Central memory CD4-positive, alpha-beta T cell (primary cell): ENCODE measurements around the gene CAPN12.

Experiments used
- DNase-seq: peaks from one replicate; pipeline ENCODE4 v3.0.0; 2022

The CAPN12 gene

DNA sequence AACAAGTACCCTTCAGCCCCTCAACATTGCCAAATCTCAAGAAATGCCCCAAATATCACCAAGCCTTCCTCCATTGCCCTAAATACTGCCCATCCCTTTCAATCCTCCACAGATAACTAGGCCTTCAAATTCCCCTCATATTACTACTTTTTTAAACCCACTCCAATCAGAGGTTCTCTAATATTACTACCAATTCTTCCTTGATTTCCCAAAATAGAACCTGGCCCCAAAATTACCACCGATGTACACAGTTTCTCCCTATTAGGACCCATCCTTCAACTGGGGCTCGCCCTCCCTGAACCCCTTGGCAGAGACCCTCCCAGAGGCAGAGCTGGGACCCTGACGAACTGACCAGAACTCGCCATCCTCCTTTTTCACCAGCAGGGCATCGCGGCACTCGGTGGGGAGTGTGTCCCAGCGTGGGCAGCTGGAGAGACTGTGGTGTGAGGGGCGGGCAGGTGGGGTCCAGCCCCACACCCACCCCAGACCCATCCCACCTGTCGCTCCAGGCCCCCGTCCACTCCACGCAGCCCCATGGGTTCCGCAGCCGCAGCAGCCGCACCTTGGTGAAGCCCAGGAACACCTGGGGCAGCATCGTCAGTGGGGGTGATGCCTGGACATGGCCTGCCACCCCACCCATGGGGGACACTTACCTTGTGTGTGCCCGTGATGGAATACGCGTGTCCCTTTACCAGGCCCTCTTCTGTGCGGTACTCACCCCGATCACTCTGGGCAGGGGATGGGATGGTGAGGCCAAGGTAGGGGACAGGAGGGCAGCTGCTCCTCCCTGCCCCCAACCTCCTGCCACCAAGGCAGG is 6.1 kb downstream of the CAPN12 start:
- no peak for DNase-seq

DNA sequence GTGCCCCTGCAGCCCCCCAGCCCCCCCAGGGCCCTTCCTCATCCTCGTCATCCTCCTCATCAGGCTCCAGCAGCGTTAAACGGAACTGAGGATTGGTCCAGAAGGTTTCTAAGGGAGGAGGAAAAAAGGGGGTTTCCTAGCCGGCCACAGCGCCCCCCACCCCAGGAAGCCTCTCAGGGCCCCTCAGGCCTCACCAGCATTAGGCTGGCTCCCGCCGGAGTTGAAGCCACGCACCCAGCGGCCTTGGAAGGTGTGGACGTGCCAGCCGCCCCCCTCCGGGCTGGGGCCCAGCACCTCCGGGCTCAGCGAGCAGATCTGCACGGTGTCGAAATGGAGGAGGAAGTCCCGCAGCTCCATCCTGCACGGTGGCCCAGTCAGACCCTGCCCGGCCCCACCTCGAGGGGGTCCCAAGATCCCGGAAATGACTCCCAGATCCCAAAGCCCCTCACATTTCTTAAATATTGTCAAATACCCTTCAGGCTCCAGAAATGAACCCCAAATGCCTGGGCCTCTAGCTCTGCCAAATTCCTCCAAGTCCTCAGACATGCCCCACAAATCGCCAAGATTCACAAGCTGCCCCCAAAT is 6.9 kb downstream of the CAPN12 start:
- no peak for DNase-seq

DNA sequence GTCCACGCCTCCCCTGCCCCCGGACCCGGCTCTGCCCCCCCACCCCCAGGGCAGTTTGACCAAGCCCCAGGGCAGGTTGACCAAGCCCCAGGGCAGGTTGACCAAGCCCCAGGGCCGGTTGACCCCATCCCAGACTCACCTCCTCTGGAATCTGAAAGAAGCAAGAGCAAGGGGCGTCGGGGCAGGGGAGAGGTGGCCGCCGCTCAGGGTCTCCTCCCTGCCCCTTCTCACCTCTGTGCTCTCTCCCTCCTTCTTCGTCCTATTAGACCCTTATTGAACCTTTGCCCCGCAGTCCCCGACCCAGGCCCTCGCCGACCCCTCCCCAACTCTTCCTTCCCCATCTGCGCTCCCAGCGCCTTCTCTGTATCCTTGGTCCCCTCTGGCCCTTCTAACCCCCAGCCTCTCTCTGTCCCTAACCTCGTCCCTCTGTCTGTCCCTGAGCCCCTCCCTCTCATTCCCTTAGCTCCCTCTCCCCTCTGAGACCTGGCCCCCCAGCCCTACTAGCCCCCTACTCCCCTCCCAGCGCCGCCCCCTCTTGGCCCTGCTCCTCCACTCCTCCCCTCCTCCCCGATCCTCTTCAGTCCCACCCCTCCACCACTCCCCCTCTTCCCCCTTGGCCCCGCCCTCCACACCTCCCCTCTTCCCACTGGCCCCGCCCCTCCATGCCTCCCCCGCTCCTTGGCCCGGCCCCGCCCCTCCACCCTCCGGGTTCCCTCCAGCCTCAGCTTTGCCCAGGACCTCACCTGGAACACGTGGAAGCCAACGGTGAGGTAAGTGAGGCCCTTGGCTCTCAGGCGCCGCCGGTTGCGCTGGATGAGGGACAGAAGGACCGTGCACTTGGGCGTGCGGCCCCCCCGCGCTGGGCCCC is 7.6 kb downstream of the CAPN12 start:
- DNase-seq: peak; percentile 38

DNA sequence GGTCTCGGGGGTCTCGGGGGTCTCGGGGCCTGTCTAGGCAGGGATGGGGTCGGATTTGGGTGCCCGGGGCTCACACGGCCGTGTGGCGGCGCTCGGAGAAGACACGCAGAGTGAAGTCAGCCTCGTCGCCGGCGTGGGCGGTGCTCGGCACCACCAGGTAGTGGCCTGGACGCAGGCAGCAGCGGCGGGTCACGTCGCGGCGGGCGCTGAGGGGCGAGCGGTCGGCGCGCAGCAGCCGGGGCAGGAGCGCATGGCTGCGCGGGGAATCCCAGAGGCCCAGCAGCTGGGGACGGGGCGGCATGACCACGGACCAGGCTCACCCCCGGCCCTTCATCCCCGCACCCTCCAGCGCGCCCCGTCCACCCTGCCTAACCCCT is 8.2 kb downstream of the CAPN12 start:
- DNase-seq: peak; percentile 57

DNA sequence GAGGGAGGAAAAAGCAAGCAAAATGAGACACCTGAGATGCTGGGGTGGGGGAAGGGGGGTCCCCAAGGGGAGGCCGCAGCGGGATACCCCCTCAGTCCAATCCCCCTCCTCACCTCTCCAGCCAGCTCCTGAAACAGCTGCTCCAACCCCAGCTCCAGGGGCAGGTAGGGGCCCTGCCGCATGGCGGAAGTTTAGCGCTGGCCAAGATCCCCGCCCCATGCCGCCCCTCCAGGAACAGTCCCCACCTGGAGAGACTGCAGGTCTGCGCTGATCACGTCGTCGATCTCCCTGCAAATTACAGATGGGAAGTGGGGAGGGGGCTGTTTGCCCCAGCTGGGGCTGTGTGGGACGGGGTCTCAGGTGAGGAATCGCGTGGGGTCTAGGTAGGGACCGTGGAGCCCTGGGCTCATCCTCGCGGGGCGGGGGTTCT is 9.0 kb downstream of the CAPN12 start:
- DNase-seq: peak; percentile 32

DNA sequence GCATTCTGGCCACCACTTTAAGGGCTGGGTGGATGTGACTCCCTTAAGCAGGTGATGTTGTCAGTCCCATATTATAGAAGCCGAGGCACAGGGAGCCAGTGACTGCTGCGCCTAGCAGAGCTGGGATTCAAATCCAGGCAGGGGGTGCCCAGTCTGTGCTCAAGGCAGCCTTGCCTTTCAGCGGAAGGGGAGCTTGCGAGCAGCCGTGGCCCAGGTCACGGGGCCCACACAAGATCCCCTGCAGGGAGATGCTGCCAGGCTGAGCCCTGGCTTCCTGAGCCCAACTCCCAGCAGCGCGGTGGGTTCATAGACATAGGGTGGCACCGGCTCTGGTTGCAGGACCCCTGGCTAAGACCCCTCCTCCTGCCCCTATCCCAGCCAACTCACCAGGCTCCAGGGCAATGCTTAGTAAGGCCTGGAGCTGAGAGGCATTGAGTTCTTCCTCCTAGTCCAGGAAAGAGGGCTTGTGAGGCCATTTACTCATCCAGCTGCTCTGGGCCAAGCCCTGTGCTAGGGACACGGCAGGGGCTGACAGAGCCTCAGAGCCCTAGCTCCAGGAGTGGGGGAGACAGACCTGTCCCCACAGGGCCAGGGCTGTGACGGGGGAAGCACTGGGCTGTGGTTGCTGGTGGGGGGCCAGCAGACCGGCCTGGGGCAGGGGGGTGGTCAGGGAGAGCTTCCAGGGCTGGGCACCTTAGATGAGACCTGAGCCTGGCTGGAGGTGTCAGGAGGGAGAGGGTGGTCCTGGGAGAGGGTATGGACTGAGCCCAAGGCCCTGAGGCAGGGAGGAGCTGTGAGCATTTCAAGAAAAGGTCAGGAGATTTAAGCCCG is 9.6 kb downstream of the CAPN12 start:
- peak; percentile 35 for DNase-seq

DNA sequence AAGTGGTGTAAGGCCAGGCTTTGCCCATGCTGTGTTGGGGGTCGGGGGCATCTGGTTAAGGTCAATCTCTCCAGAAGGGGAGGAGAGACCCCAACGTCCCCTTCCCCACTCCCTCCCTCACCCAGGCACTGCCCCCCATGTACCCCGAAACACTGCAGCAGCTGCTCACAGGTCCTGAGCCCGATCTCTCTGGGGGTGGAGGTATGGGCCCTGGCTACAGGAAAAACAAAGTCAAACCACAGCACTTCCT is 10.2 kb downstream of the CAPN12 start:
- no peak for DNase-seq

DNA sequence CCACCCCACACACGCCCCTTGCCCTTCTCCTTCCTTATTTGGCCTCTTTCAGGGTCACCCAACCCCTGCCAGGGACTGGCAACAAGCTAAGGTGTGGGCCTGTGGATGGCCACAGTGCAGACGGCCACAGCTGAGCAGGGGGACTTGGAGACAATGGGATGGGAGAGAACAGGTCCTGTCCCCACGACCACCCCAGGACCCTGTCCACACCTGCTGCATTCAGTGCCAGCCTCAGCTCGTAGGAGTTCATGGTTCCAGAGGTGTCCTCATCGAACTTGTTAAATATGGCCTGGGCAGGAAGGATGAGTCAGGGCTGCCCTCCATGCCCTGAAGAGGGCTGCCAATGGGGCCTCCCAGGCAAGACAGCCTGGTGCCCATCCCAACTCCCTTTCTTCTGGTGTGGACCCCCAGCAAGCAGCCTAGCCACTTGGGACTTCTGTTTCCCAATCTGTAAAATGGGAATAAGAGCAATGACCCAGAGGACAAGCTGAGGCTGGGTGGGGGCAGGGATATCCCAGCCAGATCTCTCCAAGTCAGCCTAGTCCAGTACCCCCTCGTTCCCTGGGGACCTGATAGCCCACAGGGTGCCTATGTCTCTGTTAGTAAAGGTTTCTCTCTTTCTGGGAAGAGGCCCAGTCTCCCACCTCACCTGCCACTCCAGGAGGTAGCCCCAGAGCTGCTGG is 10.6 kb downstream of the CAPN12 start:
- DNase-seq: no peak

DNA sequence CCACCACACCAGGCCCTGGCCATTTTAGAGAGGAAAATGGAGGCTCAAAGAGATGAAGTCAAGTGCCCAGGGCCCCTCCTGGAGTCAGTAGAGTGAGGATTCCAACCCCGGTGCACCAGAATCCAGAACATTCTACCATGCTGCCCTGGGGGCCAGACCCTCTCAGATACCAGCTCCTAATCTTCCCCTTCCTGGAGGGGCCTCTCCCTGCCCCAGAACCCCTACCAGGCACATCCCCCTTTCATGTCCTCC is 11.1 kb downstream of the CAPN12 start:
- no peak for DNase-seq

DNA sequence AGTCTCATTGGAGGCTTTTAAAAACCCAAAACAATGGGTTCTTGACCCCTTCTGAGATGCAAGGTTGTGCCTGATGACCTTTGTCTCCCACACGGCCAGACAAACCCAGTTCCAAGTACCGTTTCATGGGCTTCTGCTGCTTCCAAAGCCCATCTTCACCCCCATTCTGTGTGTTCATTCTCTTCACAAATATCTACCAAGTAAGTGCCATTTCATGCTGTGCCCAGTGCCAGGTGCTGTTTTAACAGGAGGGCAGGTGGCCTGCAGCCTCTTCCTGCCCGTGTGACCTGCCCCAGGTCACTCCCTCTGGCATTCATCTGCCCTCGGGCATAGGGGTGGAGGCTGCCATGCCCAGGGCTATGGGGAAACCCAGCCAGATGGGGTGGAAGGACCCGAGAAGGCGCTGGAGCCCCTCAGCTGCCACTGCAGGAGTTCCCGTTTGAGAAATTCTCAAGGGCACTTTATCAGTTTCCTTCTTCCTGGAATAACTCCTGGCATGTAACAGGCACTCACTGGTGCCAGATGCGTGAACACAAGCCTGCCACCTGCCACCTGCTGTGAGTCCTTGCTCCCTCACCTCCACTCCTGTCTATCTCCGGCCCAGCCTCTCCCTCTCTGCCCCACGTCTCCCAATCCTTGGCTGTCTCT is 12.5 kb downstream of the CAPN12 start:
- DNase-seq: no peak

DNA sequence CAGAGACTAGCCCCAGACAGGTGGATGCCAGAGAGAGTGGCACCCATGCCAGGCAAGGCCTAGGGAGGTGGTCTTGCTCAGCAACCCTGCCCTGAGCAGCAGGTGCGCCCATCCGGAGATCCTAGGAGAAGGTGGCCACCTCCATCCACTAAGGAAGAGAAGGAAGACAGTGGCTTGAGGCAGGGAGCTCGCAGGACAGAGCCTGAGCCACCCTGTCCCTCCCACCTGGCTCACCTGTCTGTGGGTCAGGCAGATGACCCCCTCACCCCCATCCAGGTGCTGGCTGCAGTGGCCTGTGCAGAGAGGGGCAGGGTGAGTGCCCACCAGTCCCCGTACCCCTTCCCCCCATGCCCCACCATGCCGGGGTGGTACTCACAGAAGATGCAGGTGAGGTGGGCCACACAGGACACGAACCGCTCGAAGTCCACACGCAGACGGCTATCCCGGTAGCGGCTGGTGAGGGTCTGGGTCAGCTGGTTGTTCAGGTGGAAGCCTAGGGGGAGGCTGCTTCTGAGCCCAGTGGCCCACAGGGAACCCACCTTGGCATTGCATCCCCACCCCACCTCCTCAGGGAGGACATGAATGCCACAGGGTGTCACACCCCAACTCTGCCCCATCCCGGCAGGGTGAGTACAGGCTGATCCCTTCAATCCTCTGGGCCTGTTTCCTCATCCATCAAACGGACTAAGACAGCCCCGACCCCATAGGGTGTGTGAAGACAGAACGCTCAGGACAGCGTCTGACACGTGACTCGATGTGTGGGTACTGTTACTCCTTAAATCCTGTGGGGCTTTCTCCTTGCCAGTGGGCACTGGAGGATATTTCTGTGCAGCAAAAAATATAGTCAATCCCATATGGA is 13.3 kb downstream of the CAPN12 start:
- no peak for DNase-seq

DNA sequence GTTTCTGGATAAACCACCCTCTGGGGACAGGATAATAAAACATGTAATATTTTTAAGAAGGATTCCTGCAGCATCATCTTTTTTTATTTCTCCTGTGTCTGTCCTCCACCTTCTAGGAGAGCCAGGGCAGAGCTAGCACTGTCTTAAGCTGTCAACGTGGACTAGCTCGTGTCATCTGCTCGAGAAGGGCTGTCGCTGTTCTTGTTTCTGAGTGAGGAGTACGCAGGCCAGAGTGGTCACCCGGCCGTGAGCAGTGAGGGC is 13.9 kb downstream of the CAPN12 start:
- DNase-seq: no peak

DNA sequence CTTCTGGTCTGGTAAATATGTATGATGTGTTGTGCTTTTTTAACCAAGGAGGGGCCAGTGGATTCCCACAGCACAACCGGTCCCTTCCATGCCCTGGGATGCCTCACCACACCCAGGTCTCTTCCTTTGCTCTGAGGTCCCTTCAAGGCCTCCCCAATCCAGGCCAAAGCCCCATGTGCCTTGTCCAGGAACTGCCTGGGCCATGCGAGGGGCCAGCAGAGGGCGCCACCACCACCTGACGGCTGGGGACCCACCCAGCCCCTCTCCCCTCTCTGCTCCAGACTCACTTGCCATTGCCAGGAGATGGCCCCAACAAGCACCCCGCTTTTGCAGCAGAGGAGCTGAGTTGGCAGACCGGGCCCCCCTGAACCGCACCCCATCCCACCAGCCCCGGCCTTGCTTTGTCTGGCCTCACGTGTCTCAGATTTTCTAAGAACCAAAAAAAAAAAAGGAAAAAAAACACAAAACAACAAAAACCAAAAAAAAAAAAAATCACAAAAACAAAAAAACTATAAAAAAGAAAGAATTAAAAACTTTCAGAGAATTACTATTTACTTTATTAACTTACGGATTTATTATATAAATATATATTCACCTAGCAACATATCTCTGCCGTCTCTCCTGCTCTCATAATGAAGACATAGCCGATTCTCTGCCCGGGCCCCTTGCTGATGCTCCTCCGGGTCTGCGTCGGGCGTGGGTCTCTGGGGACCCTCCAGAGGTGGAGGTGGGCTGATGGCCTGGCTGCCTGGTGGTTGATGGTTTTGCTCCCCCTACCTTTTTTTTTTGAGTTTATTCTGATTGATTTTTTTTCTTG is 14.4 kb downstream of the CAPN12 start:
- peak; percentile 58 for DNase-seq

DNA sequence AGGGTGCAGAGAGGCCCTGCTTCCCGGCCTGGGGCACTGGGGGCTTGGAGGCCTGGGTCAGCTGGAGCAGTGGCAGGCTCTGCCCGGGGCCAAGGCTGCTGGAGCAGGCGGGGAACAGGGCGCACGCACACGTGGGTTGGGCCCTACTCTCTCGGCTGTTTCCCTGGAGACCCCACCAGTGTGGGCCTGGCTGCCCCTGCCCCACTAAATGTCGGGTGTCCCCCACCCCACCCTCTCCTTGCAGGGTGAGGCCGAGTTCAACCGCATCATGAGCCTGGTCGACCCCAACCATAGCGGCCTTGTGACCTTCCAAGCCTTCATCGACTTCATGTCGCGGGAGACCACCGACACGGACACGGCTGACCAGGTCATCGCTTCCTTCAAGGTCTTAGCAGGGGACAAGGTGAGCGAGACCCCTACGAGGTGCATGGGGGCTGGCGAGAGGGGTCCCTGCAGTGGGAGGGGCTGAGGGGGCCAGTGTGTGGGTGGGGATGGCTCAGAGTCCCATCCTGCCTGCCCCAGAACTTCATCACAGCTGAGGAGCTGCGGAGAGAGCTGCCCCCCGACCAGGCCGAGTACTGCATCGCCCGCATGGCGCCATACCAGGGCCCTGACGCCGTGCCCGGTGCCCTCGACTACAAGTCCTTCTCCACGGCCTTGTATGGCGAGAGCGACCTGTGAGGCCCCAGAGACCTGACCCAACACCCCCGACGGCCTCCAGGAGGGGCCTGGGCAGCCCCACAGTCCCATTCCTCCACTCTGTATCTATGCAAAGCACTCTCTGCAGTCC is 15.3 kb downstream of the CAPN12 start:
- DNase-seq: no peak

DNA sequence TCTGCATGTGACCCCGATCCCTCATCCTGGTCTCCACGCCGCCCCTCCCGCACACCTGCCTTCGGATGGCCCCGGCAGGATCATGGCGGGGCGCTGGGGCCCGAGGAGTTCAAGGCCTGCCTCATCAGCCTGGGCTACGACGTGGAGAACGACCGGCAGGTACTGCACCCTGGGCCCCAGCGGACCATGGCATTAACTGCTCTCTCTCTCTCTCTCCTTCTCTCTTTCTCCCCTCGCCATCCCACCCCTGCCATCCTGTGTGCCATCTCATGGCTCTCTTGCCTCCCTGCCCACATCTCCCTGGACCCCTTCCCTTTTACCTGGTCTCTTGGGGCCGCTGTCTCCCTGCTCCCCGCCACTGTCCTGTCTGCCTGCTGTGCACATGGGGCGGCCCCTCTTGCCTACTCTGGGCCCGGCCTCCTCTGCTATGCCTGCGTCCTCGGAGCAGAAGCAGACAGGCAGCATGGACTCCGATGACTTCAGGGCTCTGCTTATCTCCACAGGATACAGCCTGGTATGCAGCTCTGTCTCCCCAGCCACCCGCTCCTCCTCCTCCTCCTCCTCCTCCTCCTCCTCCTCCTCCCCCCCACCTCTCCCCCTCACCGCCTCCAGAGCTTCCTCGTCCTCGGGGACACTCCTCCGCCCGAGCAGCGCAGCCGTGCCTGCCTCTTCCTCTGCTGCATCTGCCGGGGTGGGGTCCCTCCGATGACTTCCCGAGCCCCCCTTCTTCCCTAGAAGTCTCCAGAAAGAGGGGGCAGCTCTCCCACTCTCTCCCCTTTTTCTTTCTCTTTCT is 16.2 kb downstream of the CAPN12 start:
- no peak for DNase-seq

DNA sequence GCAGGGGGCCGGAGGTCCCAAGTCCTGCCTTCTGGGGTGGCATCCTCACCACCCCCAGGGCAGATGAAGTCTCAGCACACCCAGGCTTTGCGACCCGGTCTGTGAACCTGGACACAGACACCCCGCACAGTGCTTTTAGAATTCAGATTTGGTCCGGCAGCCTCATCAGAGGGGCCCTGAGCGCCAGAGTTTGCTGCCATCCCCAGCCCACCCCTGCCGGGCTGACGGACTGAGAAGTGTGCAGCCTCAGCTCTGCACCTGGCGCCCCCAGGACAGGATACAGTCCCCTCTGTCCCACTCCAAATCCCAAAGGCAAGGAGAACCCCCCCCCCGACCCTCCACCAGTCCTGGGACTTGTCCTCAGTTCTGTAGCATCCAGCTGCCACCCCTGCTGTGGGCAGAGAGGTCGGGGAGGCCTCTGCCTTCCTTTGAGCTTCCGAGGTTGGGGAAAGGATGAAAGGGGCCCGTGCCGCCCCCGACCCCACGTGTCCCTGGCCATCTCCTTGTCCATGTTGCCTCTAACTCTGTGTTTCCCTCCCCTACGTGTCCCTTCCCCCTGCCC is 16.9 kb downstream of the CAPN12 start:
- DNase-seq: no peak

DNA sequence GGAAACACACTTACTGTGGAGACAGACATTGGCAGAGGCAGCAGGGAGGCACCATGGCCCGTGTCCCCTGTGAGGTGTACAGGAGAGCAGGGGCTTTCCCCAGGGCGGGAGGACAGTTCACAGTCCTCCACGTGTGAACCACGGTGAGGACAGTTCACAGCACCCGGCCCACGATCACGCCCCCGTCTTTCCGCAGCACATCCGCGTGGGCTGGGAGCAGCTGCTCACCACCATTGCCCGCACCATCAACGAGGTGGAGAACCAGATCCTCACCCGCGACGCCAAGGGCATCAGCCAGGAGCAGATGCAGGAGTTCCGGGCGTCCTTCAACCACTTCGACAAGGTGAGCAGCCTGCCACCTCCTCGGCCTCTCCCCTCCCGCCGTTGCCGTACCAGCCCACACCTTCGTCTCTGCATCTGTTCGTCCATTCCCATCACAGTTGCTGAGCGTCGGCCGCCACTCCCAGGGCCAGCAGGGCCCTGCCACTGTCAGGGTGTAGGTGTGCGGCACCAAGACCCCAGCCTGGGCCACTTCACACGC is 17.4 kb downstream of the CAPN12 start:
- DNase-seq: no peak

DNA sequence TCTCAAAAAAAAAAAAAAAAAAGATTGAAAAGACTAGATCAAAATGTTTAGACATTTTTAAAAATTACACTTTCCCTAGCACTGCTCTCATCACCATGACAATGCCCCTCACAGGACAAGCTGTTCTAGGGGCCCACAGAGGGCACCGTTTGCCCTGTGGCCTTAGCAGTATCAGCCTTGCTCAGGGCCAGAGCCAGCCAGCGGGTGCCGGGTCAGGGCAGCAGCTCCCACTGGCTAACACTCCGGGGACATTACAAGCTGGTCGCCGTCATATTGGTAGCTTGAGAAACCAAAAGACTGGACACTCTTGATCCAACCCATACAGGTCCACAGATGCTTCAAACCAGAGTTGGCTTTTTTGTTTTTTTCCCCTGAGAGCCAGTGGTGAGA is 18.0 kb downstream of the CAPN12 start:
- DNase-seq: no peak
